GM13977 (cell line): Measurements from ENCODE around the gene CIC.

Source experiments
- DNase-seq: peaks from one replicate; pipeline ENCODE4 v3.0.0; 2012; ENCODE audit warnings: low spot score
- CTCF ChIP-seq: IDR thresholded peaks from 2 replicates; pipeline ENCODE4 v1.5.1; 2012; ENCODE audit warnings: mild to moderate bottlenecking, control low read depth; ENCODE audit not compliant: insufficient read depth; ENCODE audit errors: extremely low read depth, missing control alignments
- in situ Hi-C: fragments of 300-500 bp; cut with MboI; formaldehyde crosslinking; loops from one replicate; pipeline ENCODE4 v1.12.0; 2022; ENCODE audit warnings: low sequenced_read_pairs, low pct_unique_long_range_greater_than_20kb, mixed read lengths, inconsistent platforms; ENCODE audit not compliant: unreplicated experiment

CIC gene

GRCh38 chr19:42272989-42273406, 3.9 kb downstream of the CIC start:
- no peak for TF ChIP-seq CTCF
- in situ Hi-C loops: no loop called here
- no peak for DNase-seq

- in situ Hi-C loops: no loop called here
- no peak for TF ChIP-seq CTCF
- no peak for DNase-seq
Measured at GRCh38 chr19:42273407-42274064, 4.5 kb downstream of the CIC start.

GRCh38 chr19:42274065-42274682, 5.1 kb downstream of the CIC start:
- in situ Hi-C loops: no loop called here
- no peak for TF ChIP-seq CTCF
- no peak for DNase-seq

GRCh38 chr19:42275103-42275502, 6.1 kb downstream of the CIC start:
- in situ Hi-C loops: loop anchor here (25.0 kb wide), 1 partner anchor 163 kb away; no protein-coding TSS in a partner anchor
- DNase-seq: no peak
- TF ChIP-seq CTCF: no peak

- TF ChIP-seq CTCF: no peak
- no peak for DNase-seq
- in situ Hi-C loops: loop anchor here (25.0 kb wide), 1 partner anchor 163 kb away; no protein-coding TSS in a partner anchor
Measured at GRCh38 chr19:42275517-42275916, 6.5 kb downstream of the CIC start.

- in situ Hi-C loops: loop anchor here (25.0 kb wide), 1 partner anchor 164 kb away; no protein-coding TSS in a partner anchor
- no peak for TF ChIP-seq CTCF
Measured at GRCh38 chr19:42276284-42276683, 7.2 kb downstream of the CIC start.

More at GRCh38 chr19:42276284-42276683, 7.2 kb downstream of the CIC start:
- no peak for DNase-seq
